ENCODE data around the gene CORO6. TPM values are rescaled to one million over a fixed set of nuclear protein-coding genes. Genes with fewer than 3 reads are reported as not detected.

The CORO6 gene
- polyA plus RNA-seq, 1 donor (not counting 4 experiments of a cell fraction or from before 2014, with no cell fraction given): 20.5 TPM

DNA sequence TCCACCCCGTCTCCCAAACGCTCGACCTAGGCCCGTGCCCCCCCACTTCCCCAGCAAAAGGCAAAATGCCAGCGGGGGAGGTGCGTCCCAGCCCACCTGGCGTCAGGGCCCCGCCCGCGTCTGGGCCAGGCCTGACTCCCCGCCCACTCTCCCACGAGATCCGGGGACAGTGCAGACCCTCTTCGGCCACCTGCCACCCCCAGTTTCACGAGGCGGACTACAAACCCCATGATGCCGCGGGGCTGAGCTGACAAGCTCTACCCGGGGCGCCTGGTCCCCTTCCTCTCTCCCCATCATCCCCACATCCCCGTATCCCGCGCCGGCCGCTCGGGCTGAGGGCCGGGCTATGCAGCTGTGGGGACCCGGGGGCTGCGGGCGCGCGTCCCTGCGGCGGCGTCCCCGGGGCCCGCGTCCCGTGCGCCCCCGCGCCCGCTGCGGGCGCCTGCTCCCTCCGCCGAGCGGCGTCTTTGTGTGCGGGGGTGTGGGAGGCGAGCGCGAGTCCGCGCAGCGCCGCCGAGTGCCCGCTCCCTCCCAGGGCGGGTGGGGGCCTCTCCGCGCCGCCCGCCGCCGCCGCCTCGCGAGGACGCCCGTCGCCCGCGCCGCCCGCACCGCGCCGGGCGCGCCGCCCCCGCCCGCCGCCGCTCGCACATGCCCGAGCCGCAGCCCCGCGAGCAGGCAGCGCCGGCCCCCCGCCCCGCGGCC, 29.7 kb downstream of the CORO6 start, which contains the start of gene ANKRD13B:
TSS of gene ANKRD13B (plus strand) at position 283 of the 702 bp plus-strand sequence. CDS start 490 bp downstream, outside the sequence.
- peak within 1 kb of the TSS; percentile 92 for H3K4me2 ChIP-seq (ENCODE audit: control insufficient read depth, extremely low read depth, insufficient read depth, low read depth, low read length)
- H2AFZ ChIP-seq (ENCODE audit: control insufficient read depth, low read length): peak within 1 kb of the TSS; percentile 49
- H3K36me3 ChIP-seq (ENCODE audit: control insufficient read depth in 2 of 2, extremely low read depth in 1 of 2, insufficient read depth in 2 of 2, low read length in 2 of 2): no peaks in the 10 kb centered on the region
- H3K4me3 ChIP-seq (ENCODE audit: control insufficient read depth in 2 of 3, extremely low read depth in 1 of 3, insufficient read depth in 2 of 3, low read depth in 1 of 3, low read length in 3 of 3): peak within 1 kb of the TSS; percentile 51 to 78 (median 70)
- no peak within 1 kb of the TSS for H3K27ac ChIP-seq (ENCODE audit: control insufficient read depth, insufficient read depth, low read length)
- peak within 1 kb of the TSS; percentile 58 for H3K9ac ChIP-seq (ENCODE audit: control insufficient read depth, extremely low read depth, insufficient read depth, low read length)
- peaks cover 29% of the 10 kb centered on the region for H3K79me2 ChIP-seq (ENCODE audit: control insufficient read depth, insufficient read depth, low read length)
- no peaks in the 10 kb centered on the region for H3K9me3 ChIP-seq (ENCODE audit: control insufficient read depth, low read depth, low read length)
- TF ChIP-seq, protein P1, sequence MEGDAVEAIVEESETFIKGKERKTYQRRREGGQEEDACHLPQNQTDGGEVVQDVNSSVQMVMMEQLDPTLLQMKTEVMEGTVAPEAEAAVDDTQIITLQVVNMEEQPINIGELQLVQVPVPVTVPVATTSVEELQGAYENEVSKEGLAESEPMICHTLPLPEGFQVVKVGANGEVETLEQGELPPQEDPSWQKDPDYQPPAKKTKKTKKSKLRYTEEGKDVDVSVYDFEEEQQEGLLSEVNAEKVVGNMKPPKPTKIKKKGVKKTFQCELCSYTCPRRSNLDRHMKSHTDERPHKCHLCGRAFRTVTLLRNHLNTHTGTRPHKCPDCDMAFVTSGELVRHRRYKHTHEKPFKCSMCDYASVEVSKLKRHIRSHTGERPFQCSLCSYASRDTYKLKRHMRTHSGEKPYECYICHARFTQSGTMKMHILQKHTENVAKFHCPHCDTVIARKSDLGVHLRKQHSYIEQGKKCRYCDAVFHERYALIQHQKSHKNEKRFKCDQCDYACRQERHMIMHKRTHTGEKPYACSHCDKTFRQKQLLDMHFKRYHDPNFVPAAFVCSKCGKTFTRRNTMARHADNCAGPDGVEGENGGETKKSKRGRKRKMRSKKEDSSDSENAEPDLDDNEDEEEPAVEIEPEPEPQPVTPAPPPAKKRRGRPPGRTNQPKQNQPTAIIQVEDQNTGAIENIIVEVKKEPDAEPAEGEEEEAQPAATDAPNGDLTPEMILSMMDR (optimal IDR thresholded peaks at IDR 0.05 in 1 of 3, IDR thresholded peaks at IDR 0.05 in 1 of 3, conservative IDR thresholded peaks at IDR 0.05 in 1 of 3; ENCODE audit: extremely low read depth in 1 of 3, insufficient read depth in 2 of 3, low read length in 3 of 3): no peak
- TF ChIP-seq EZH2 (IDR thresholded peaks at IDR 0.05; ENCODE audit: low read length): no peak
- no peaks in the 10 kb centered on the region for H3K27me3 ChIP-seq (ENCODE audit: control insufficient read depth, extremely low read depth, insufficient read depth, low read length)
- H3K4me1 ChIP-seq (ENCODE audit: control insufficient read depth, extremely low read depth, insufficient read depth, low read length): peaks cover 50% of the 10 kb centered on the region
- FAIRE-seq: no peak
- no peak for DNase-seq (ENCODE audit: low read depth, low spot score)
- H3K9me1 ChIP-seq (ENCODE audit: control insufficient read depth, extremely low read depth, insufficient read depth, low read length): no peaks in the 10 kb centered on the region
- dilution Hi-C loops (cut with MboI; ENCODE audit: extremely low pct_ligation_motif_present, low sequenced_read_pairs): no loop called here
- peaks cover 4% of the 10 kb centered on the region for H4K20me1 ChIP-seq (ENCODE audit: control insufficient read depth, extremely low read depth, insufficient read depth, low read length)

DNA sequence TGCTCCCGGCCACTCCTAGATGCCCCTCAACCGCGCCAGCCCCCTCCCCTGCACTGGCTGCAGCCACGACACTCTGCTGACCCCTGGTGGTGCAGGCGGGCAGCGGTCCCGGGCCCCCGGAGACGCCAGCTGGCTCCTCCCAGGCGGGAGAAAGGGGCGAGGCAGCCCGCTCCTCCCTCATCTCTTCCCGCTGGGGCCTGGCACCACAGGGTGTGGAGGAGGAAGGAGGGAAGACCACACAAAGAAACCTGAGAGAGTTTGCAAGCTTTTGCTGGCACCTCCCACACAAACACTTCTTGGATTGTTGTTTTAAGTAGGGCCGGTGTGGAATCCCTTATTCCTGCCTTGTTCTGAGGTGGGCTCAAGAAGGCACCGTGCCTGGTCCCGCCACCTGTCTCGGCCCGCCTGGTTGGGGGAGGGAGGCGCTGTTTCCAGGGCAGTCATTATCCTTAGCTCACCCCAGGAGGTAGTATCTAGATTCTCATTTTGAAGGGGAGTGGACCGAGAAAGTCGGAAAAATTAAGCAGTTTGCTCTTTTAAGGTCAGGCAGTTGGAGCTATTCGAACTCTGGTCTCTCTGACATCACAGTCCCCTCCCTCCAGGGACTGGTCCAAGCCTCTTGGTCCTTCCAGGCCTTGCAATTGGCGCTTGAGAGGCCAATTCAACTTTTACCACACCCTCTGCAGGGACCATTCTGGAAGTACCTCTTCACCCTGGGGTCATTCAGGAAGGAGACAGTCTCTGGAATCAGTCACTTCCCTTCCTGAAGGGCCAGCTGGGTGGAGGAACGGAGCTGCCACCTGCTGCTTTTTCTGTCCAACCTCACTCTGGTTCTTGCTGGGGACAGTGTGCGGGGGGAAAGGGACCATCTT, 30.7 kb downstream of the CORO6 start:
- Histone ChIP-seq H3K27ac (ENCODE audit: control insufficient read depth, insufficient read depth, low read length) (peak overlapping the region; percentile 68), H3K9me1 (ENCODE audit: control insufficient read depth, extremely low read depth, insufficient read depth, low read length) (no peaks in the 10 kb centered on the region), H3K4me3 (ENCODE audit: control insufficient read depth in 2 of 3, extremely low read depth in 1 of 3, insufficient read depth in 2 of 3, low read depth in 1 of 3, low read length in 3 of 3) (peak overlapping the region in 2 of 3 experiments; percentile 25 to 45), H3K27me3 (ENCODE audit: control insufficient read depth, extremely low read depth, insufficient read depth, low read length) (no peaks in the 10 kb centered on the region), H3K4me2 (ENCODE audit: control insufficient read depth, extremely low read depth, insufficient read depth, low read depth, low read length) (peak overlapping the region; percentile 88), H2AFZ (ENCODE audit: control insufficient read depth, low read length) (peak overlapping the region; percentile 11), H3K4me1 (ENCODE audit: control insufficient read depth, extremely low read depth, insufficient read depth, low read length) (peaks cover 60% of the 10 kb centered on the region), H3K36me3 (ENCODE audit: control insufficient read depth in 2 of 2, extremely low read depth in 1 of 2, insufficient read depth in 2 of 2, low read length in 2 of 2) (no peaks in the 10 kb centered on the region), H3K9ac (ENCODE audit: control insufficient read depth, extremely low read depth, insufficient read depth, low read length) (peak overlapping the region; percentile 71), H4K20me1 (ENCODE audit: control insufficient read depth, extremely low read depth, insufficient read depth, low read length) (peaks cover 7% of the 10 kb centered on the region), H3K79me2 (ENCODE audit: control insufficient read depth, insufficient read depth, low read length) (peaks cover 39% of the 10 kb centered on the region), H3K9me3 (ENCODE audit: control insufficient read depth, low read depth, low read length) (no peaks in the 10 kb centered on the region)
- no peak for DNase-seq (ENCODE audit: low read depth, low spot score)
- dilution Hi-C loops (cut with MboI; ENCODE audit: extremely low pct_ligation_motif_present, low sequenced_read_pairs): no loop called here
- TF ChIP-seq, protein P1 (optimal IDR thresholded peaks at IDR 0.05 in 1 of 3, IDR thresholded peaks at IDR 0.05 in 1 of 3, conservative IDR thresholded peaks at IDR 0.05 in 1 of 3; ENCODE audit: extremely low read depth in 1 of 3, insufficient read depth in 2 of 3, low read length in 3 of 3): peak; percentile 81 to 97 (median 94)
- TF ChIP-seq EZH2 (IDR thresholded peaks at IDR 0.05; ENCODE audit: low read length): no peak
- FAIRE-seq: no peak

All from keratinocyte (primary cell).